Measurements from ENCODE around the gene FZD1.

FZD1 gene

DNA sequence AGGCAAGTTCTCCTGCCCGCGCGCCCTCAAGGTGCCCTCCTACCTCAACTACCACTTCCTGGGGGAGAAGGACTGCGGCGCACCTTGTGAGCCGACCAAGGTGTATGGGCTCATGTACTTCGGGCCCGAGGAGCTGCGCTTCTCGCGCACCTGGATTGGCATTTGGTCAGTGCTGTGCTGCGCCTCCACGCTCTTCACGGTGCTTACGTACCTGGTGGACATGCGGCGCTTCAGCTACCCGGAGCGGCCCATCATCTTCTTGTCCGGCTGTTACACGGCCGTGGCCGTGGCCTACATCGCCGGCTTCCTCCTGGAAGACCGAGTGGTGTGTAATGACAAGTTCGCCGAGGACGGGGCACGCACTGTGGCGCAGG lies 1.4 kb downstream of the FZD1 start:
- DNase-seq = no peak

- DNase-seq = no peak
Observed at GRCh38 chr7:91266067-91266688, 1.9 kb downstream of the FZD1 start.

- no peak for DNase-seq
Observed at GRCh38 chr7:91266689-91267090, 2.5 kb downstream of the FZD1 start.

GRCh38 chr7:91267171-91267955 lies 3.1 kb downstream of the FZD1 start:
- no peak for DNase-seq

GRCh38 chr7:91270372-91270771 lies 6.1 kb downstream of the FZD1 start:
- no peak for DNase-seq

GRCh38 chr7:91276909-91277308 lies 12.7 kb downstream of the FZD1 start:
- no peak for DNase-seq

DNA sequence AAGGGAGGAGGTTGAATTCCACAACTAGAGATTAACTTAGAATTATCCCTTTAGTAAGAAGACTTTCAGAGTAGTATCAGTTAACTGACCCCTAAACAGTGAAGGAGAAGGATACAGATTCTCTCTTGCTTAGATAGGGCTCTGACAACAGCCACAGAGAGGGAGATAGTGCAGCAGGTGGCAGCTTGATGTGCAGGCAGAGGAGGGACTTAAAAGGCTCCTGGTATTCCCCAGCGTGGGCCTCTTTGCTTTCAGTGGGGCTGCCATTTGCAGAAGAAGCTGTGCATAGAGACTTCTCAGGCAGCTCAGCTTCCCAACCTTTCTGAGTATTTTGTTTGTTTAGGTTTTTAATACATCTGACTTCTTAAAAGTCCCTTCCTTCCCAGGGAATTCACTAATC lies 16.0 kb downstream of the FZD1 start:
- no peak for DNase-seq

- DNase-seq = no peak
Observed at GRCh38 chr7:91280604-91281003, 16.4 kb downstream of the FZD1 start.

GRCh38 chr7:91285696-91286355 lies 21.6 kb downstream of the FZD1 start:
- no peak for DNase-seq

DNA sequence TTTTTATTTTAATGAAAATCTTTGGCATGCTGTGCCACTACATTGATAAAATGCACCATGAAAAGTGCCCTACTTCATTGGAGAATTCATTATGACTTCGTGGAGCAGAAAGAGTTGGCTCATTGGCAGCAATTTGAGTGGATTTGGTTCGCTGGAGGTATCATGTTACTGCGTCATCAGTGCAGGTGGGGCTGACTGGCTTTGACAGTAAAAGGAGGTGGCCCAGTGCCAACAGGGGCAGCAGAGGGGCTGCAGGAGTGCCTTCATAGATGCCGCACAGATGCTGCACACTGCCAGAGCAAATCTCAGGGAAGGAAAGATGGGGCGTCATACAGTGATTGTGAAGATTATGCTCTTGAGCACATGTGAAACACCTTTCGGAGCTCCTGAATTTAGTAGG lies 22.2 kb downstream of the FZD1 start:
- no peak for DNase-seq

DNA sequence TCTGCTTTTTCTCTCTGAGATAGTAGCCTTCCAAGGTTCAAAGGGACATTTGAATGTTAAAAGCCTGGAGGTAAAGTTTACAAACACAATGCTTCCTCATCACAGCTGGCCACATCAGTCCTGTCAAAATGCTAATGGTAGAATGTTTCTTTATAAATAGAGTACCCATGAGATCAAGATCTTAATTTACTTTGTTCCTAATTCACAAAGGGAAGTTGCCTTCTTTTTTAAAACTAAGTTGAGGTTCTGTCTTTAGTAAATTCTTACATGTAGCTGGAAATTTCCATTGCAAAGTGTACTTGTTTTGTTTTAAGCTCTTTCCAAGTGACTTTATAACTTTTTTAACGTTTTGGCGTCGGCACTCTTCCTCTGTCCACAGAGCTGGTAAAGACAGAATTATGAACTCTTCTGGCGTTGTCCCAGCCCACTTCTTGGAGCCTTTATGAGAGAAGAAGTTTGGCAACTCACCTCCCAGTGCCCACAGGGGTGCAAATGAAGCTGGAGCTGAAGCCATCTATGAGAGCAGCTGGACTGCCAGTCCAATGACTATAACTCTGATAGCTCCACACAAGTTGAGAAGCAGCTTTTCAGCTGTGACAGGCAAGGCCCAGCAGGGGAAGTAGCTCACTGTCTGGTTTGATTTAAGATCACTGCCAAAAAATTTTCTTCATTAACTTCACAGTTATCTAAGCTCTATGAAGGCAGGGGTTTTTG lies 23.3 kb downstream of the FZD1 start:
- no peak for DNase-seq

DNA sequence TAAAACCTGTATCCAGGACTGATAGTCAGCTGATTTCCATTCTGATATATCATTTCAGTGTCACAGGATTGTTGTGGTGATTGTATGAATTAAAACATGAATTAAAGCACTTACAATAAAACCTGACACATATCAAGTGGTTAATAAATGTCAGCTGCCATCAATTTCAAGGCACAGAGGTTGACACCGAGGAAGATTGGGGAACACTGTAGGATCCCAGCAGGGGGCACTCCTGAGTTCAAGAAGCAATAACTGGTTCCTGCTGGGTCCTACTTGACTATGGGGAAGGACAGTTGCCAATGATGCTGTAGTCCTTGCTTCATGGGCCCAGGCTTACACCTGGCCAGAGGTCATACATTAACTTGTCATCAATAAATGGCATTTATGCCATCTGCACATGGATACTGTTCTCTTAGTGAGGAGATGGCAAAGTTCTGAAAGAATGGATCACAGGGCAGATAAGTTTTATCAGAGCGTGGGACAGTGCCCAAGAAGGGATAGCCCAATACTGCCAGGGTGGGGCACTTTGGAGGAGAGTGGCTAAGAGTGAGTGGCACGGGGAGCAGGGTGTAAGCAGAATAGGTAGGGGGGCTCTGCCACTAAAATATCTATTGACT lies 24.1 kb downstream of the FZD1 start:
- no peak for DNase-seq

DNA sequence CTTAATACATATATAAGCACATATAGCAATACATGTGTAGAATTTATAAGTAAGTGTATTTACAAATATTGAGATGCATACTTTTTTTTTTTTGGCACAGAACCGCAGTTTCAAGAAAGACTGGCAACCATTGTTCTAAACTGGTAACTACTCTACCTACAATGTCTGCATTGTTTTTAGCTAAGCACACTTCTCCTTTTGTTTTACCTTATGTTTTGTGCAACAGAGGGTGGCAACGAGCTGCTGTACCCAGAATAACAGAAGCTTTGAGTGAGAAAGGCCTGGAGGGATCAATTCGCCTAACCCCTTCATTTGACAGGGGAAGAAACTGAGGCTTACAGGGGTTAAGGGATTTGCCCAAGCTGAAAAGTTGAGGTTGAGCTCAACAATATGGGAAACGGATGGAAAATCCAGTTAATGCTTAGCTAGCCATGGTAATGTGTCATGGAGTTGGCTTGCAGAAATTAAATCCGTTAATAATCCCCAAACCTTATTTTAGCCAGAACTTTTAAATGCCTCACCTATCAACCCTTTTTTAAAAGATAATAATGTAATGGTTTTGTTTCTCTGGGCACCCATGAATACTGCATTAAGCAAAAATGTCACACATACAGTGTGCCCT lies 25.5 kb downstream of the FZD1 start:
- DNase-seq = no peak

DNA sequence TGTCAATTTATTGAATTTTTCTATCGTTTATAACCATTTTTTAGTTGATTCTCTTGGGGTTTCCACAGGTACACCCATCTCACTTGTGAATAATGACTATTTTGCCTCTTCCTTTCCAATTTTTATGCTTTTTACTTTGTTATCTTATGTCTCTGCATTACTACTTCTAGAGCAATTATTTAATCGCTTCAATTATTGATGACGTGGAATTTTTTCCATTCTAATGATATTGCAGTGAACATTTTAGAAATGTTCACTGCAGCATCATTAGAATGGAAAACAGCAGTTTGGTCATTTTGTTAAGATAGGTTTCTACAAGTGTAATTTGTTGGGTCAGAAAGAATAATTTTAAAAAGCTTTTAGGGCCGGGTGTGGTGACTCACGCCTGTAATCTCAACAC lies 27.1 kb downstream of the FZD1 start:
- no peak for DNase-seq

- no peak for DNase-seq
Observed at GRCh38 chr7:91291902-91292301, 27.7 kb downstream of the FZD1 start.

DNA sequence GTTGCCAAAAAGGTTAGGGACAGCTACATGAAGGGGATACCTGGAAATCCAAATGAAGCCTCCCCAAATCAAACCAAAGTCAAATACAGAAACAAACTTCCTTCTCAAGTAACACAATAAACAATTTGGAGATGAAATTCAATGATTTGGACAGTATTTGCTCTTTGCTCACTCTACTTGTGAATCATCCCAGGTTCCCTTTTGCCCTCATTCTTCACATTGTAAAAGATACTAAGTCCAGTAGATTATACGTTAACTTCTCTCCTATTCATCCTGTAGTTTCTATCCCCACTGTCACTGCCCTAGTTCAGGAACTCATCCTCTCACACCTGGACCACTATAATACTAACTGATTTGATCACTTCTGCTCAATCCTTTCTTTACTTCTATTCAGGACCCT lies 28.3 kb downstream of the FZD1 start:
- no peak for DNase-seq

GRCh38 chr7:91293136-91293535 lies 28.9 kb downstream of the FZD1 start:
- DNase-seq = no peak

DNA sequence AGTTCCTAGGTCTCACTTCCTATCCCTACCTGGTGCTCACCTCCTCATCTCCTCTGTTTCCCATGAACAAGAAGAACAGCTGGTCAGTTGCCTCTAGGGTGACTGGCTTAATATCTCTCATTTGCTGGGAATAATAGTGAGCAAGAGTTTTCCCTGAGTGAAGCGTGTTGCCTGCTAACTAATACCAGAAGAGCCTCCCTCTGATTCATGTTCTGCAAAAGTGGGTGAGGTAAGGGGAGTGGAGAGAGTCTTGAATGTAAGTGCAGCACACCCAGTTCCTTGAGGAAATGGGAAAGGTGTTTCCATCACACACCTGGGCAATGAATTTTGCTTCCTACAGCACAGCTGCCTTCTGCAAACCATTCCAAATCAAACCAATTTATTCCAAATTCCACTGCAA lies 29.6 kb downstream of the FZD1 start:
- no peak for DNase-seq

DNA sequence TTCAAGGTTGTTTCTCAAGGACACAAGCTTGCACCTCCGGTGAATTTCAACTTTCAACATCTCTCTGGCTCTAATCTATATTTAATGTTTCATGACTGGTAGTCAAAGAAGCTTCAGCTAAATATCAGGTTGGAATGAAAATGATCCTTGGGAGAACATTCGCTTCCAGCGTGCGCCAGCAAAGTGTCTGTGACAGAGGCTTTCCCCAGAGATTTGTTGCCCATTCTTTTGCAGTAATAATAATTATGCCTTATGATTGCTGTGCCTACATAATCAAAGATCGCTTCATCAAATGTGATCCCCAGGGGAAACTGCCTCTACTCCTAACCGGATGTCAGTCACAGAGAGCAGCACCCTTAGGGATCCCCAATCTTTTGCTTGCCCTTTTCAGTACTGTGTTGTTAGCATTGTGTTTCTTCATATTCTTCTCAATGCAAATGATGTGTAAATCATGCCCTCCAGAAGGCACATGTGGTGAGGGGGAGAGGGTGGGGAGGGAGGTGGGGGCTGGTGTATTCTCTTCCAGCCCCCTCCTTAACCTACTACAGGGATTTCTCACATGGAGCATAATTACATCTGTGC lies 30.5 kb downstream of the FZD1 start:
- no peak for DNase-seq

- no peak for DNase-seq
Observed at GRCh38 chr7:91295576-91295975, 31.3 kb downstream of the FZD1 start.

DNA sequence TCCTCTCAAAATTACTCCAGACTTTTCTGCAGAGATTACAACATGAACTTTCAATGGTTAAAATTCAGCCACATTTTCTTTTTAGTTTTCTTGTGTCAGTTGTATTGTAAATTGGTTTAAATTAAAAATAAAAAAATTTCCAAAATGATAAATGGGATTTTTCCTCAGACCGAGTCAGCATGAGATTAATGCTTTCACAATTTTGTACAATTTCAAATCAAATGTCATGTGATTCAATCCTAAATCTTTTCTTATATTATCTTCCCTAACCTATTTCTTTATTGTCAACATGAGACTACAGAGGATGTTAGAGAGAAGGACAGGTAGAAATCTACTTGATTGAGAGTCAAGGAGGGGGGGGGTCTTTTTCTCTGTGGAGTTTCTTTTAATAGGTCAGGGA lies 33.7 kb downstream of the FZD1 start:
- no peak for DNase-seq
